Renal pelvis (tissue), 4 donors: ENCODE results near the gene ARMH2. TPM values are rescaled to one million over a fixed set of nuclear protein-coding genes. Genes with fewer than 3 reads are reported as not detected.
"Not testable (repeated sequence)": the region's sequence is repeated elsewhere in the genome, so short reads cannot be mapped to it uniquely, and the experiment has no call there.

ENCODE experiments used
- DNase-seq: peaks from one replicate; pipeline ENCODE4 v3.0.0-alpha.2; 2013
- polyA plus RNA-seq, 3 donors: library from polyadenylated mRNA; unstranded; fragments of 120-200 nt; gene quantifications; one replicate each; pipeline ENCODE4 v1.2.1, GENCODE V29; 2013; ENCODE audit not compliant: insufficient read length in 3 of 3

ARMH2 gene
- polyA plus RNA-seq, 3 donors, result not detected

- no peak for DNase-seq
These were observed 23.2 kb upstream of the ARMH2 start for GRCh38 chr6:24821860-24822444.

GRCh38 chr6:24818346-24818745, 19.6 kb upstream of the ARMH2 start:
- no peak for DNase-seq

DNA sequence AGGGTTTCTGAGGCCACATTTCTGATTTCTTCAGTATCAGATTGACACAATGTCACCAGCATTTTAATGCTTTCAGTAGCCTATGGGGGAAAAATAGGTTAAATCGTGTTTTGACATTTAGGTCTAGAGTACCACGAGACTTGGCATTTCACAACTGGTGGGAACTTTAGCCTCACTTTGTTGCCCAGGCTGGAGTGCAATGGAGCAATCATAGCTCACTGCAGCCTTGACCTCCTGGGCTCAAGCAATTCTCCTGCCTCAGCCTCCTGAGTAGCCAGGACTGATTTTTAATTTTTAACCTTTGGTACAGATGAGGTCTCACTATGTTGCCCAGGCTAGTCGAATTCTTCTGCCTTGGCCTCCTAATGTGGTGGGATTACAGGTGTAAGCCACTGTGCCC, 11.0 kb upstream of the ARMH2 start:
- no peak for DNase-seq

GRCh38 chr6:24807584-24807983, 8.9 kb upstream of the ARMH2 start:
- no peak for DNase-seq

GRCh38 chr6:24802271-24803059, 3.7 kb upstream of the ARMH2 start:
- DNase-seq, result no peak

- DNase-seq, result no peak
These were observed 811 bp upstream of the ARMH2 start for GRCh38 chr6:24799541-24799915.

GRCh38 chr6:24797596-24798216, 1.0 kb downstream of the ARMH2 start:
- DNase-seq, result no peak

- no peak for DNase-seq
These were observed 2.0 kb downstream of the ARMH2 start for GRCh38 chr6:24796616-24797290.

DNA sequence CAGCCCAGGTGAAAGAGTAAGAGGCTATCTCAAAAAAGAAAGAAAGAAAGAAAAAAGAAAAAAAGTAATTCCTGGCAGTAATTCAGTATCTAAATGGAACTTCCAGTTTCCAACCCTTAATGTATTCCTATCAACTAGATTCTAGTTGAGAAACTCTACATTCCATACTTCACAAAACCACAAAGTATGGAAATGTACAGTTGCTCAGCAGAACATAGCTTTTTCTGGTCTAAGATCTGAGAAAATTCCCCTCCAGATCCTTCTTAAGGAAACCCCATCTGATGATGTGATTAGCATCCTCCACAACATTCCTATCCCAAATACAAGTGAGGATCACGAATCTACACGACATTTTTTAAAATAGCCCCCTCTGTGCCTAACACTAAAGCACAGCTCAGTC, 3.6 kb downstream of the ARMH2 start:
- DNase-seq, result no peak

DNA sequence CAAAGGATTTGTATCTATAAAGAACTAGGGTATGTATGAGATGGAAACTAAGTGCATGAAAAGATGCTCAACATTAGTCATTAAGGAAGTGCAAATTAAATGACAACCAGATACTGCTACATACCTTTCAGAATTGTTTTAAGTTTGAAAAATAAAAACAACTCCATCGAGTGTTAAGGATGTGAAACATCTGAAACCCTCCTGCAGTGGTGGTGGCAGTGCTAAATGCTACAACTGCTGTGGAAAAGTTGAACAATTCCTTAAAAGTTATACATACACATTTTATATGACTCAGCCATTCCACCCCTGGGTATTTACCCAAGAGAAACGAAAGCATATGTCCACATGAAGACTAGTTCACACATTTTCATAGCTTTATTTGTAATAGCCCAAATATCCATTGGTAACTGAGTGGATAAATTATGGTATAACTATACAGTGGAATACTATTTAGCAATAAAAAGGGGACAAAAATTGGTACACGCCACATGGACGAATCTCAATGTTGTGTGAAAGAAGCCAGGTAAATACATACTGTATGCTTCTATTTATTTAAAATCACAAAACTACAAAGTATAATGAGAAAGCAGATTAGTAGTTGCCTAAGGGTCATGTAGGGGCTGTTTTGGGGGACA, 10.6 kb downstream of the ARMH2 start:
- no peak for DNase-seq

GRCh38 chr6:24780206-24780605, 18.5 kb downstream of the ARMH2 start:
- no peak for DNase-seq

DNA sequence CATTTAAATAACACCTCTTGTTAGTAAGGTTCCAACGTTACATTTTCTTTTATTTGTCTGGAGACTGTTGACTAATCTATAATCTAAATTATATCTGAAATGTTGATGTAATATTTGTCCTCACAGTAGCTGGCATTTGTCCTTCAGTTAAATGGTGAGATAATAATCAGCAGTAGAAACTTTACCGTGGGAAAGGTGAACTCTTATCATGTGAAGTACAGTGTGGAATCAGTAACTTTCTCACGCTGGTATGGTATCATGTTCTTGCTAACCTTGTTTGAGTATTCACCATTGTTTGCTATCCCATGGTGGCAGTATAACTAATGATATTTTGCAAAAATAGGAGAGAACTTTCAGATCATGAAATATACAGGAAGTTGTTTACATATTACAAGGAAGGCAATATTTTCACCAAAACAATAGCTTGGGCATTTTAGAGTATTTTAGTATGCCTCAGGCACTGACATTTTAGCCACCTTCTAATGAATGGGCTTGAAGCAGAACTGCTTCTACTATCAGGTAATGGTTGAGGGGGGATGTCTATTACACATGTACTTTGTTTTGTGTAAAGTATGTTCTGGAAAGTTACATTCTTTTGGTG, 19.2 kb downstream of the ARMH2 start:
- DNase-seq, result peak; percentile 4

DNA sequence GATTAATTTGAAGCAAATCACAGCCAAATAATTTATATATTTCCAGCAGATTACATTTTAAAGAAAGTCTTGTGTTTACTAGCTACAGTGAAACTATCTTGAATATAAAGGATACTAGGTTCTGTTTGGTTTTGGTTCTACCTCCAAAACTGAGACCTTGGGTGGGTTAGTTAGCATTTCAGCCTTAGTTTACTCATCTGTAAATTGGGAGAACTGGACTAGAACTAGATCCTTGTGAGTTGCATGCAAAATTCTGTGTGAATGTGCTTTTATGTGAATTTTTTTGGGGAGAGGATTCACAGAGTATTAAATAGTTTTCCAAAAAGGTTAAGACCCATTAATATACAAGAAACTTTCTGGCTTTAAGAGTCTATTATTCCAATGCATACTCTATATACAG, 19.8 kb downstream of the ARMH2 start:
- DNase-seq, result no peak

DNA sequence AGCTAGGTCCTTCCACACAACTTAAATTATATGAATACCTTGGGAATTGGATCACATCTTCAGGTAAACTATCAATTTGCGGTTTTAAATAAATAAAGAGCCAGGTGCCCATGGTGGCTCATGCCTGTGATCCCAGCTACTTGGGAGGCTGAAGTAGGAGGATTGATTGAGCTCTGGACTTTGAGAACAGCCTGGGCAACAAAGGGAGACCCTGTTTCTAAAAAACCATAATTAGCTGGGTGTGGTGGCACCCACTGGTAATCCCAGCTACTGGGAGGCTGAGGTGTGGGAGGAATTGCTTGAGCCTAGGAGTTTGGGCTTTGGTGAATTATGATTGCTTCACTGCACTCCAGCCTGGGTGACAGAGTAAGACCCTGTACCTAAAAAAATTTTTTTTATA, 20.6 kb downstream of the ARMH2 start:
- no peak for DNase-seq

GRCh38 chr6:24777227-24777626, 21.5 kb downstream of the ARMH2 start:
- no peak for DNase-seq

DNA sequence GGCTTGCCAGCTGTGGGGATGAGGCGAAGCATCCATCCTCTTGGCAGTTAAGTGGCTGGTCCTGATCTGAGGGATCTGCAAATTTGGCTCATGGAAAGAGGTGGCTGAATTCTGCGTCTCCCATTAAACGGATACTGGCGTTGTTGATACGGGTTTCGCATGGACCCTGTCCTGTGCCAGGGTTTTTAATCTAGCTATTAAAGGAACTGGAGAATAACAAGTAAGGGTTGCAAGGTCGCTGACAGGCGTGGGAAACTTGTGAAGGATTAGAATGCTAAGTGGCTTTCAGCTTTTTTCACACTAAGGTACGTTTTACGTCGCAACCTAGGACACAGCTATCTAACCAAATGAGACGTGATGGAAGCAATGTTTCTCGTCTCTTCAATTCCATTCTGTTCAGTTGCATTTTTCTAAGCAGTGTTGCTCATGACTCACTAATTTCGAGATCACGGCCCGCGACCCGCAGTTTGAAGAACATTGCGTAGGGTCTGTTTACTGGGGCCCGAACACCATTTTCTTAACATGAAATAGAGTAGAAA, 23.1 kb downstream of the ARMH2 start:
- peak; percentile 19 for DNase-seq

- DNase-seq, result peak; percentile 96
These were observed 23.8 kb downstream of the ARMH2 start, which contains the start of gene GMNN for GRCh38 chr6:24774696-24775519. Gene GMNN (plus strand): TSS chr6:24774937. CDS start chr6:24777247, 2,310 bp downstream.

- no peak for DNase-seq
These were observed 30.4 kb downstream of the ARMH2 start for GRCh38 chr6:24768361-24768760.

GRCh38 chr6:24766680-24767462, 31.8 kb downstream of the ARMH2 start:
- peak; percentile 9 for DNase-seq

DNA sequence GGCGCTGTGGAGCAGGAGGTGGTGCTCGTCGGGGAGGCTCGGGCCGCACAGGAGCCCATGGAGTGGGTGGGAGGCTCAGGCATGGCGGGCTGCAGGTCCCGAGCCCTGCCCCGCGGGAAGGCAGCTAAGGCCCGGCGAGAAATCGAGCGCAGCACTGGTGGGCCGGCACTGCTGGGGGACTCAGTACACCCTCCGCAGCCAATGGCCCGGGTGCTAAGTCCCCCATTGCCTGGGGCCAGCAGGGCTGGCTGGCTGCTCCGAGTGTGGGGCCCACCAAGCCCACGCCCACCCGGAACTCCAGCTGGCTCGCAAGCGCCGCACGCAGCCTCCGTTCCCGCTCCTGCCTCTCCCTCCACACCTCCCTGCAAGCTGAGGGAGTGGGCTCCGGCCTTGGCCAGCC, 32.7 kb downstream of the ARMH2 start:
- not testable (repeated sequence) for DNase-seq
